CD4-positive, alpha-beta T cell (primary cell): ENCODE measurements around the gene HAPLN1. TPM values are rescaled to one million over a fixed set of nuclear protein-coding genes. Genes with fewer than 3 reads are reported as not detected.

ENCODE experiments used
- ATAC-seq: fragments of 200-7000 bp; cut with Tn5 transposase; one replicate; pipeline ENCODE4 v1.10.0; 2022; ENCODE audit warnings: mild to moderate bottlenecking; ENCODE audit not compliant: poor library complexity
- CTCF ChIA-PET: fragments of 350-600 bp; sonication (Branson Sonifier 250); formaldehyde crosslinking; loops from one replicate; lab custom pipeline; 2021; ENCODE audit warnings: antibody characterized with exemption, inconsistent platforms; lab: Charles Lee
- POLR2A ChIA-PET: fragments of 350-600 bp; sonication (Branson Sonifier 250); formaldehyde crosslinking; loops from one replicate; lab custom pipeline; 2021; ENCODE audit warnings: antibody characterized with exemption, inconsistent platforms; lab: Charles Lee
- DNase-seq, 14 experiments: peaks; one replicate each; pipeline ENCODE4 v3.0.0-alpha.2; 2013 to 2020; ENCODE audit warnings: mixed read lengths in 2 of 14
- H3K27ac ChIP-seq, 2 donors: one replicate each; pipeline versions ENCODE4 v1.5.1 to v1.7.0; 2013; ENCODE audit warnings: low read length in 2 of 2, low read depth in 1 of 2, mild to moderate bottlenecking in 1 of 2
- H3K27me3 ChIP-seq, 2 experiments: 1 replicate in 1 of 2; 2 replicates in 1 of 2; pipeline versions ENCODE4 v1.6.1 to v1.7.0; 2013; ENCODE audit warnings: low read length in 2 of 2, control low read depth in 1 of 2, mild to moderate bottlenecking in 1 of 2, moderate library complexity in 1 of 2; ENCODE audit not compliant: insufficient read depth in 2 of 2, control insufficient read depth in 1 of 2
- H3K36me3 ChIP-seq: one replicate; pipeline ENCODE4 v1.6.1; 2013; ENCODE audit warnings: low read length, control low read depth; ENCODE audit not compliant: insufficient read depth
- H3K4me1 ChIP-seq: one replicate; pipeline ENCODE4 v1.6.1; 2013; ENCODE audit warnings: low read length, control low read depth; ENCODE audit not compliant: insufficient read depth
- H3K4me3 ChIP-seq: one replicate; pipeline ENCODE4 v1.5.1; 2013; ENCODE audit warnings: mild to moderate bottlenecking, low read length, moderate library complexity
- H3K9me3 ChIP-seq, 2 experiments: 1 replicate in 1 of 2; 2 replicates in 1 of 2; pipeline versions ENCODE4 v1.6.1 to v1.7.0; 2013; ENCODE audit warnings: low read length in 2 of 2, mild to moderate bottlenecking in 2 of 2, control low read depth in 1 of 2, moderate library complexity in 1 of 2; ENCODE audit not compliant: control insufficient read depth in 1 of 2, insufficient read depth in 1 of 2
- H3K27ac Mint-ChIP-seq: one replicate; pipeline ENCODE4 v1.8.0; 2020; ENCODE audit warnings: mixed read lengths
- H3K27me3 Mint-ChIP-seq: one replicate; pipeline ENCODE4 v1.8.0; 2021; ENCODE audit warnings: mixed read lengths
- H3K36me3 Mint-ChIP-seq: one replicate; pipeline ENCODE4 v1.8.0; 2021; ENCODE audit warnings: low read depth, mixed read lengths
- H3K4me1 Mint-ChIP-seq: one replicate; pipeline ENCODE4 v1.8.0; 2021; ENCODE audit warnings: low read depth, mixed read lengths
- H3K4me3 Mint-ChIP-seq: one replicate; pipeline ENCODE4 v1.8.0; 2020; ENCODE audit warnings: mild to moderate bottlenecking, mixed read lengths
- H3K9me3 Mint-ChIP-seq: one replicate; pipeline ENCODE4 v1.8.0; 2020; ENCODE audit warnings: mixed read lengths
- intact Hi-C, 2 experiments: fragments of 100-400 bp; cut with DNase I in 1 of 2; cut with micrococcal nuclease in 1 of 2; formaldehyde crosslinking; loops; one replicate each; pipeline versions ENCODE4 v1.15.1 to v1.9.0; 2023 to 2025; cut with DNase I, micrococcal nuclease
- total RNA-seq, 174 experiments: library from RNA in 2 of 174; stranded (reverse) in 2 of 174; gene quantifications; one replicate each; pipeline ENCODE4 v1.2.3 and lab custom pipeline; 2021 to 2026
- TF ChIP-seq, protein P1 (sequence below): fragments of 200-600 bp; IDR thresholded peaks from one replicate; pipeline ENCODE4 v1.8.0; 2022; ENCODE audit warnings: antibody characterized with exemption, mild to moderate bottlenecking

Gene HAPLN1
- total RNA-seq, 2 experiments from 2014 or later, result not detected

DNA sequence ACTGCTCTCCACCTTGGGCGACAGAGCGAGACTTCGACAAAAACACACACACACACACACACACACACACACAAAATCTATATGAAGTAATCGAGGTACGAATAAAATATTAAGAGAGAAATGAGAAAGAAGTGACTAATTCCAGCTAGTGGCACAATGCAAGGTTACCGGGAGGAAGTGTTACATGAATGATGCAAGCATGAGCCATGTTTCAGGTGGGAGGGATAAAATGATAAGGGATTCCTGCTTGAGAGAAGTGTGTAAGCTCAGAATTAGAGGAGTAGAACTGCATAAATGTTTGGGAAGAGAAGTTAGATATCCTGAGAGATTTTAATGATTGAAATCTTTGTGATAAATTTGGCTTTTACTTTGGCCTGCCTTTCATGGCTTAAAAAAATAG lies 18.8 kb downstream of the HAPLN1 start:
- Mint-ChIP-seq H3K27ac (no peak overlapping the region), H3K9me3 (peaks cover 3% of the 10 kb centered on the region), H3K4me3 (no peak overlapping the region), H3K27me3 (peaks cover 34% of the 10 kb centered on the region), H3K36me3 (no peaks in the 10 kb centered on the region), H3K4me1 (no peaks in the 10 kb centered on the region)
- ChIA-PET POLR2A (no interaction called here), CTCF (no interaction called here)
- DNase-seq (no peak), ATAC-seq (no peak)
- no peaks in the 10 kb centered on the region for H3K27me3 ChIP-seq
- no peak overlapping the region for H3K4me3 ChIP-seq
- no peaks in the 10 kb centered on the region for H3K36me3 ChIP-seq
- intact Hi-C loops, result no loop called here
- H3K27ac ChIP-seq, result no peak overlapping the region
- H3K4me1 ChIP-seq, result no peaks in the 10 kb centered on the region
- H3K9me3 ChIP-seq, result no peaks in the 10 kb centered on the region
- TF ChIP-seq, protein P1, sequence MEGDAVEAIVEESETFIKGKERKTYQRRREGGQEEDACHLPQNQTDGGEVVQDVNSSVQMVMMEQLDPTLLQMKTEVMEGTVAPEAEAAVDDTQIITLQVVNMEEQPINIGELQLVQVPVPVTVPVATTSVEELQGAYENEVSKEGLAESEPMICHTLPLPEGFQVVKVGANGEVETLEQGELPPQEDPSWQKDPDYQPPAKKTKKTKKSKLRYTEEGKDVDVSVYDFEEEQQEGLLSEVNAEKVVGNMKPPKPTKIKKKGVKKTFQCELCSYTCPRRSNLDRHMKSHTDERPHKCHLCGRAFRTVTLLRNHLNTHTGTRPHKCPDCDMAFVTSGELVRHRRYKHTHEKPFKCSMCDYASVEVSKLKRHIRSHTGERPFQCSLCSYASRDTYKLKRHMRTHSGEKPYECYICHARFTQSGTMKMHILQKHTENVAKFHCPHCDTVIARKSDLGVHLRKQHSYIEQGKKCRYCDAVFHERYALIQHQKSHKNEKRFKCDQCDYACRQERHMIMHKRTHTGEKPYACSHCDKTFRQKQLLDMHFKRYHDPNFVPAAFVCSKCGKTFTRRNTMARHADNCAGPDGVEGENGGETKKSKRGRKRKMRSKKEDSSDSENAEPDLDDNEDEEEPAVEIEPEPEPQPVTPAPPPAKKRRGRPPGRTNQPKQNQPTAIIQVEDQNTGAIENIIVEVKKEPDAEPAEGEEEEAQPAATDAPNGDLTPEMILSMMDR, result no peak

- Histone ChIP-seq H3K4me1 (no peaks in the 10 kb centered on the region), H3K36me3 (no peaks in the 10 kb centered on the region), H3K27me3 (peaks cover 0 to 4% of the 10 kb centered on the region in 2 experiments), H3K9me3 (no peaks in the 10 kb centered on the region), H3K4me3 (no peak overlapping the region), H3K27ac (no peak overlapping the region)
- ChIA-PET CTCF (no interaction called here), POLR2A (no interaction called here)
- Mint-ChIP-seq H3K4me3 (no peak overlapping the region), H3K9me3 (no peaks in the 10 kb centered on the region), H3K27ac (no peak overlapping the region), H3K36me3 (no peaks in the 10 kb centered on the region), H3K27me3 (peaks cover 44% of the 10 kb centered on the region), H3K4me1 (no peaks in the 10 kb centered on the region)
- ATAC-seq (no peak), DNase-seq (no peak)
- TF ChIP-seq, protein P1, result no peak
- intact Hi-C loops, result no loop called here
These were observed 30.8 kb downstream of the HAPLN1 start for GRCh38 chr5:83689881-83690280.

DNA sequence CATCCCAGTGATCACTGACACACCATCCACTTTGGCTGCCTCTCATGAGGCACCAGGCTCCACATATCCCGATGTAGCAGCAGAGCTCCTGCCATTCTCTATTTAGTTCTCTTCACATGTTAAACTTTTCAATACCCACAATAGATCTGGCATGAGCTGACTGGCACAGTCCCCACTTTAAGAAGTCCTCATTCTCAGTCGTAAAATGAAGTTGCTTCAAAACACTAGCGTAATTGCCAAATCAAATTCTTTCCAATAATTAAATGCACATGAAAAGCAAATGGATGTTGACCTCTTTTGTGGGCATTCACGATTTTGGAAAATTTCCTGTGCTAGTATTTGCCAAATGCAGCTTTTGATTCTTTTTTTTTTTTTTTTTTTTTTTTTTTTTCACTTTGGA lies 32.4 kb downstream of the HAPLN1 start:
- TF ChIP-seq, protein P1, result no peak
- Histone ChIP-seq H3K36me3 (no peaks in the 10 kb centered on the region), H3K27me3 (peaks cover 0 to 6% of the 10 kb centered on the region in 2 experiments), H3K4me3 (no peak overlapping the region), H3K4me1 (no peaks in the 10 kb centered on the region), H3K27ac (no peak overlapping the region), H3K9me3 (no peaks in the 10 kb centered on the region)
- DNase-seq, result no peak
- peaks cover 53% of the 10 kb centered on the region for H3K27me3 Mint-ChIP-seq
- no peaks in the 10 kb centered on the region for H3K9me3 Mint-ChIP-seq
- no peaks in the 10 kb centered on the region for H3K36me3 Mint-ChIP-seq
- no peak overlapping the region for H3K27ac Mint-ChIP-seq
- ChIA-PET POLR2A (no interaction called here), CTCF (no interaction called here)
- intact Hi-C loops, result no loop called here
- no peaks in the 10 kb centered on the region for H3K4me1 Mint-ChIP-seq
- no peak for ATAC-seq
- no peak overlapping the region for H3K4me3 Mint-ChIP-seq
